ENCODE results near the gene TMEM263. TPM values are rescaled to one million over a fixed set of nuclear protein-coding genes. Genes with fewer than 3 reads are reported as not detected.

TMEM263 gene
- polyA plus RNA-seq, result 1 to 10 TPM; 2.8 to 4.4 TPM

DNA sequence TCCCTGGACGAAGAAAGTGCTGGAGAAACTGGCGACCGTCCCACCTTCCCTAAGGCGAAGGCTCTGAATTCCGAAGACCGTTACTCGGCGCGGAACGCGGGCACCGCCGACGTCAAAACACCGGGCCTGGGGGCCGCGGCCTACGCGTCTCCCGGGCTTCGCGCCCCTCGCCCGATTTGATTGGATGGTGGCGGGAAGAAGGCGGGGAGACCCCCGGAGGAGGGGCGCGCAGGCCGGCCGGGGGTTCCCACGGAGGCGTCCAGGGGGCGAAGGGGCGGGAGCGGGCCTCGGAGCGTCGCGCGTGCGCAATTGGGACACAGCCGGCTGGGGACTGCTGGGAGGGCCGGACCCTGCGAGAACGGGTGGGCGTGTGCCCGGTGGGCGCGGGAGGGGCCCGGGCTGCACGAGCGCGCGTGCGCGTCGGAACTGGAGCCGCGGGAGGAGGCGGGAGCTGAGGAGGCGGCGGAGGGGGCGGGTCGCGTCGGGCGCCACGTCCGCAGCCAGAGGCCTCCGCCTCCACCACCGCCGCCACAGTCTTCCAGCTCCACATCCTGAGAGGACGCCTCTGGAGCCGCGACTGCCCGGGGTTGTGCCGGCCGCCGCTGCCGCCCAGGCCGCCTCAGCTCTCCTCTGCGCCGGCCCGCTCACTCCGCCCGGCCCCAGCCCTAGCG lies at the start of gene TMEM263:
Gene TMEM263 (plus strand): TSS at position 531 of the 671 bp plus-strand sequence. CDS start 11,210 bp downstream, outside the sequence.
- no peaks in the 10 kb centered on the region for H3K36me3 ChIP-seq (ENCODE audit: control insufficient read depth in 2 of 2, insufficient read depth in 2 of 2, low read length in 1 of 2)
- H3K4me1 ChIP-seq (ENCODE audit: control insufficient read depth in 2 of 2, insufficient read depth in 2 of 2, low read length in 1 of 2), result peaks cover 0 to 4% of the 10 kb centered on the region in 2 donors
- peaks cover 0 to 3% of the 10 kb centered on the region in 2 donors for H3K27me3 ChIP-seq (ENCODE audit: control insufficient read depth in 1 of 2, insufficient read depth in 2 of 2, low read length in 2 of 2)
- 0 to 1% methylated on average over 40 to 88 of the region's 88 CpGs for WGBS, 2 donors
- H3K27ac ChIP-seq (ENCODE audit: low read depth in 2 of 2, low read length in 1 of 2), result peak within 1 kb of the TSS; percentile 90 to 93
- H3K9me3 ChIP-seq (ENCODE audit: control insufficient read depth in 2 of 2, insufficient read depth in 1 of 2, low read depth in 1 of 2, low read length in 1 of 2), result no peaks in the 10 kb centered on the region
- peak within 1 kb of the TSS; percentile 79 to 91 for H3K4me3 ChIP-seq (ENCODE audit: low read depth in 1 of 2, low read length in 2 of 2)

DNA sequence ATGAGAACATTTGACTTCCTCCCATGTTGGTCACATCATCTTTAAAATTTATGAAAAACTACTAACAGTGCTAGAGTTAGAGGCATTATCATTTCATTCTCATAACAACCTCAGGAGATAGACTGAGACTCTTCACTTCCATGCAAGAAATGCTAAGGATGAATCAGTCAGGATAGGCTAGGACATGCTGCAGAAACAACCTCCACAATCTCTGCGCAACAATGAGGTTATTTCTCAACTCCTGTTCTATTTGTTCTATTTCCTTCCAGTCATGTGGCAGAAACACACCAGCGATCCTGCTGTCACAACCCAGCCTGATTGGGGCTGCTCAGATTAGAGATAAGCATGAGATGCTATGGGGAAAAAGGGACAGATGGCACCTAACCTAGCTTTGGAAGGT lies 49.0 kb upstream of the TMEM263 start:
- no peaks in the 10 kb centered on the region for H3K9me3 ChIP-seq (ENCODE audit: control insufficient read depth in 2 of 2, insufficient read depth in 1 of 2, low read depth in 1 of 2, low read length in 1 of 2)
- no peak overlapping the region for H3K27ac ChIP-seq (ENCODE audit: low read depth in 2 of 2, low read length in 1 of 2)
- H3K27me3 ChIP-seq (ENCODE audit: control insufficient read depth in 1 of 2, insufficient read depth in 2 of 2, low read length in 2 of 2), result no peaks in the 10 kb centered on the region
- H3K4me1 ChIP-seq (ENCODE audit: control insufficient read depth in 2 of 2, insufficient read depth in 2 of 2, low read length in 1 of 2), result peaks cover 3 to 5% of the 10 kb centered on the region in 2 donors
- 72 to 80% methylated on average over 2 of the region's 2 CpGs for WGBS, 2 donors
- H3K4me3 ChIP-seq (ENCODE audit: low read depth in 1 of 2, low read length in 2 of 2), result no peak overlapping the region
- no peaks in the 10 kb centered on the region for H3K36me3 ChIP-seq (ENCODE audit: control insufficient read depth in 2 of 2, insufficient read depth in 2 of 2, low read length in 1 of 2)

DNA sequence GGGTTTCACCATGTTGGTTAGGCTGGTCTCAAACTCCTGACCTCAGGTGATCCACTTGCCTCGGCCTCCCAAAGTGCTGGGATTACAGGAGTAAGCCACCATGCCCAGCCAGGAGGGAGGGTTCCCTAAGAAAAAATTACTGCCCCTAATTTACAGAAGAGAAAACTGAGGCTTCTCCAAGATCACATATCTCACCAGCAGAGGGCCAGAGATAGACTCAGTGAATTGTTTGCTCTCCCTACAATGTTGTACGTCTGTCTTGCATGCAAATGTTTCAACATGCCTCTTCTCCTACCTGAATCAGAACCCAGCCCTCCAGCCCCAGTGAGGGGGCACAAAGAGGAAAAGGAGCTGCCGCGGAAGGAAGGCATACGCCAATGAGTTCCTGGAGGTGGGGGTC lies 48.3 kb upstream of the TMEM263 start:
- Histone ChIP-seq H3K36me3 (ENCODE audit: control insufficient read depth in 2 of 2, insufficient read depth in 2 of 2, low read length in 1 of 2) (no peaks in the 10 kb centered on the region), H3K27me3 (ENCODE audit: control insufficient read depth in 1 of 2, insufficient read depth in 2 of 2, low read length in 2 of 2) (no peaks in the 10 kb centered on the region)
- 69 to 72% methylated on average over 5 of the region's 5 CpGs for WGBS, 2 donors

DNA sequence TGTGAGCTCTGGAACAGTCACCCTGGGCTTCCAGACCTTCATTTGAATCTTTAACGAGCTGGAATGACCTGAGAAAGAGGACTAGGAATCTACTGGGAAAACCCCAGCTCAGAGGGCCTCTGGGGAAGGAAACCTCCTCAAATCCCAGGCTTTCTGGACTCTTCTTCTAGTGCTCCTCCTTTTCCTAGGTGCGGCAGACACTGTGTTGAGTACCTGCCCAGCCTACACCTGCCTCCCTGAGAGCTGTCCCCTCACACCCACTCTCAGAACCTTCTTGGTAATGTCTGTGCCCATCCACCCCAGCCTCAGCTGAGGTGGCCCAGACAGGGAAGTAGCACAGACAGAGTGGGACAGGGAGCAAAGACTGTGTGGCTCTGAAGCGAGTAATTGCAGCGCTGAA lies 47.9 kb upstream of the TMEM263 start:
- Histone ChIP-seq H3K27ac (ENCODE audit: low read depth in 2 of 2, low read length in 1 of 2) (no peak overlapping the region), H3K4me3 (ENCODE audit: low read depth in 1 of 2, low read length in 2 of 2) (no peak overlapping the region), H3K36me3 (ENCODE audit: control insufficient read depth in 2 of 2, insufficient read depth in 2 of 2, low read length in 1 of 2) (no peaks in the 10 kb centered on the region), H3K4me1 (ENCODE audit: control insufficient read depth in 2 of 2, insufficient read depth in 2 of 2, low read length in 1 of 2) (peaks cover 3 to 5% of the 10 kb centered on the region in 2 donors), H3K9me3 (ENCODE audit: control insufficient read depth in 2 of 2, insufficient read depth in 1 of 2, low read depth in 1 of 2, low read length in 1 of 2) (no peaks in the 10 kb centered on the region), H3K27me3 (ENCODE audit: control insufficient read depth in 1 of 2, insufficient read depth in 2 of 2, low read length in 2 of 2) (no peaks in the 10 kb centered on the region)
- WGBS, 2 donors, result 68 to 82% methylated on average over 4 of the region's 4 CpGs

More for the DNA sequence above, 48.3 kb upstream of the TMEM263 start:
- peaks cover 3 to 5% of the 10 kb centered on the region in 2 donors for H3K4me1 ChIP-seq (ENCODE audit: control insufficient read depth in 2 of 2, insufficient read depth in 2 of 2, low read length in 1 of 2)
- H3K27ac ChIP-seq (ENCODE audit: low read depth in 2 of 2, low read length in 1 of 2), result no peak overlapping the region
- no peak overlapping the region for H3K4me3 ChIP-seq (ENCODE audit: low read depth in 1 of 2, low read length in 2 of 2)
- no peaks in the 10 kb centered on the region for H3K9me3 ChIP-seq (ENCODE audit: control insufficient read depth in 2 of 2, insufficient read depth in 1 of 2, low read depth in 1 of 2, low read length in 1 of 2)

DNA sequence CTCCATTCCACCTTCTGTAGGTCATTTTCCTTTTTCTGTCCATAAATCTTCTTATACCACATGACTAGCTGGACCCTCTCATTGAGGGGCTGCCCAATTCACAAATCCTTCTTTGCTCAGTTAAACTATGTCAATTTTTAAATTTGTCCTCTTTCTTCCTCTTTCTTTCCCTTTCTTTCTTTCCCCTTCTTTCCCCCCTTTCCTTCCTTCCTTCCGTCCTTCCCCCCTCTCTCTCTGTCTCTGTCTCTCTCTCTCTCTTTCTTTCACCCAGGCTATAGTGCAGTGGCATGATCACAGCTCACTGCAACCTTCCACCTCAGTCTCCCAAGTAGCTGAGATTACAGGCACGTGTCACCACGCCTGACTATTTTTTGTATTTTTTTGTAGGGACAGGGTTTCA lies 47.1 kb upstream of the TMEM263 start:
- Histone ChIP-seq H3K4me3 (ENCODE audit: low read depth in 1 of 2, low read length in 2 of 2) (no peak overlapping the region), H3K9me3 (ENCODE audit: control insufficient read depth in 2 of 2, insufficient read depth in 1 of 2, low read depth in 1 of 2, low read length in 1 of 2) (no peaks in the 10 kb centered on the region), H3K27ac (ENCODE audit: low read depth in 2 of 2, low read length in 1 of 2) (no peak overlapping the region), H3K36me3 (ENCODE audit: control insufficient read depth in 2 of 2, insufficient read depth in 2 of 2, low read length in 1 of 2) (no peaks in the 10 kb centered on the region), H3K4me1 (ENCODE audit: control insufficient read depth in 2 of 2, insufficient read depth in 2 of 2, low read length in 1 of 2) (no peaks in the 10 kb centered on the region), H3K27me3 (ENCODE audit: control insufficient read depth in 1 of 2, insufficient read depth in 2 of 2, low read length in 2 of 2) (no peaks in the 10 kb centered on the region)
- 81 to 84% methylated on average over 3 of the region's 3 CpGs for WGBS, 2 donors

DNA sequence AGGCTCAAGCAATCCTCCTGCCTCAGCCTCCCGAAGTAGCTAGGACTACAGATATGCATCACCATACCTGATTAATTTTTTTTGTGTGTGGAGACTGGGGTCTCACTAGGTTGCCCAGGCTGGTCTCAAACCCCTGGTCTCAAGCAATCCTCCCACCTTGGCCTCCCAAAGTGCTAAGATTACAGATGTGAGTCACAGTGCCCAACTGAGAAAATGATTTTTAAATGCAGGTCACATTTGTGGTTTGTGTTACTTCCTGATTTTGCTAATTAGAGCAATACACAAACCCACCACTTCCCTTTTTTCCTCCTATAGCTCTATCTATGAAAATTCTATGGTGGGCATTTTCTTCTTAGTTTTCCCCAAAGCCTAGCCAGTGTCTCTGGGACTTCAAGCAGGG lies 45.5 kb upstream of the TMEM263 start:
- H3K27ac ChIP-seq (ENCODE audit: low read depth in 2 of 2, low read length in 1 of 2), result no peak overlapping the region
- H3K9me3 ChIP-seq (ENCODE audit: control insufficient read depth in 2 of 2, insufficient read depth in 1 of 2, low read depth in 1 of 2, low read length in 1 of 2), result no peaks in the 10 kb centered on the region
- H3K27me3 ChIP-seq (ENCODE audit: control insufficient read depth in 1 of 2, insufficient read depth in 2 of 2, low read length in 2 of 2), result no peaks in the 10 kb centered on the region
- no peaks in the 10 kb centered on the region for H3K4me1 ChIP-seq (ENCODE audit: control insufficient read depth in 2 of 2, insufficient read depth in 2 of 2, low read length in 1 of 2)
- 92 to 94% methylated on average over 1 of the region's 1 CpG for WGBS, 2 donors
- no peaks in the 10 kb centered on the region for H3K36me3 ChIP-seq (ENCODE audit: control insufficient read depth in 2 of 2, insufficient read depth in 2 of 2, low read length in 1 of 2)
- no peak overlapping the region for H3K4me3 ChIP-seq (ENCODE audit: low read depth in 1 of 2, low read length in 2 of 2)

DNA sequence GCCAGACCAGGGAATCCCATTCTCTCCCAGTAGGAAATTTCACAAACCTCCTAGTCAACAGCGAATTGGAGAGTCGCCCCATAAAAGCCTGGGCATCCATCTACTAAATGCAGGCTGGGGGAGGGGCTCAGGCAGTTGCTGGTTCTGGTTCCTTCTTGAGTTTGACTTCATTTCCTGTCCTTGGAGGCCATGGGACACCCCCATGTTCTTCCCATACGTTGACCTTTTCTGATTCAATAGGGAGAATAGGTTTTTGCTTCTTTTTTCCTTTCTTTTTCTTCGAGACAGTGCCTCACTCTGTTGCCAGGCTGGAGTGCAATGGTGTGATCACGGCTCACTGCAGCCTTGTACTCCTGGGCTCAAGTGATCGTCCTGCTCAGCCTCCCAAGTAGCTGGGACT lies 44.1 kb upstream of the TMEM263 start:
- 91 to 92% methylated on average over 6 of the region's 6 CpGs for whole genome bisulfite sequencing, 2 donors
- no peaks in the 10 kb centered on the region for H3K4me1 ChIP-seq (ENCODE audit: control insufficient read depth in 2 of 2, insufficient read depth in 2 of 2, low read length in 1 of 2)
- H3K9me3 ChIP-seq (ENCODE audit: control insufficient read depth in 2 of 2, insufficient read depth in 1 of 2, low read depth in 1 of 2, low read length in 1 of 2), result no peaks in the 10 kb centered on the region
- no peaks in the 10 kb centered on the region for H3K27me3 ChIP-seq (ENCODE audit: control insufficient read depth in 1 of 2, insufficient read depth in 2 of 2, low read length in 2 of 2)
- no peak overlapping the region for H3K4me3 ChIP-seq (ENCODE audit: low read depth in 1 of 2, low read length in 2 of 2)
- no peak overlapping the region for H3K27ac ChIP-seq (ENCODE audit: low read depth in 2 of 2, low read length in 1 of 2)
- H3K36me3 ChIP-seq (ENCODE audit: control insufficient read depth in 2 of 2, insufficient read depth in 2 of 2, low read length in 1 of 2), result no peaks in the 10 kb centered on the region

DNA sequence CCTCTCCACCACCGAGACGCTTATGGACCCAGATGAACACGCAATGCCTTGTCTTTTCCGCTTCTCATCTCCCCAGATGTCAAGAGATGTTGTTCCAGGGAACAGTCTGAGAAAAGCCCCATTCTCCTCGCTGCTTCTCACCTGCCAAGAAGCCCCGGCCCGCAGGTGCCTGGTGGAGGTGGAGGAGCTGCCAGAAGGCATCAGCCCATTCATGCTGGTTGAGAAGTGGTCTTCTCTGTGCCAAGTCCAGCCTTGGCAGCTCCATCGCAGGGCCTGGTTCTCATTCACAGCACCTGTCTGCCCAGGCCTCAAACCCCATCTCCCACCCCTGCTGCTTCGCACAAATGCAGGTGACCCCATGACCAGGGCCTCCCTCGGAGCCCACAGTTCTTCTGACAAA lies 42.3 kb upstream of the TMEM263 start:
- no peaks in the 10 kb centered on the region for H3K4me1 ChIP-seq (ENCODE audit: control insufficient read depth in 2 of 2, insufficient read depth in 2 of 2, low read length in 1 of 2)
- no peaks in the 10 kb centered on the region for H3K9me3 ChIP-seq (ENCODE audit: control insufficient read depth in 2 of 2, insufficient read depth in 1 of 2, low read depth in 1 of 2, low read length in 1 of 2)
- H3K4me3 ChIP-seq (ENCODE audit: low read depth in 1 of 2, low read length in 2 of 2), result no peak overlapping the region
- H3K27me3 ChIP-seq (ENCODE audit: control insufficient read depth in 1 of 2, insufficient read depth in 2 of 2, low read length in 2 of 2), result no peaks in the 10 kb centered on the region
- H3K27ac ChIP-seq (ENCODE audit: low read depth in 2 of 2, low read length in 1 of 2), result no peak overlapping the region
- WGBS, 2 donors, result 95 to 97% methylated on average over 10 of the region's 10 CpGs
- no peaks in the 10 kb centered on the region for H3K36me3 ChIP-seq (ENCODE audit: control insufficient read depth in 2 of 2, insufficient read depth in 2 of 2, low read length in 1 of 2)

DNA sequence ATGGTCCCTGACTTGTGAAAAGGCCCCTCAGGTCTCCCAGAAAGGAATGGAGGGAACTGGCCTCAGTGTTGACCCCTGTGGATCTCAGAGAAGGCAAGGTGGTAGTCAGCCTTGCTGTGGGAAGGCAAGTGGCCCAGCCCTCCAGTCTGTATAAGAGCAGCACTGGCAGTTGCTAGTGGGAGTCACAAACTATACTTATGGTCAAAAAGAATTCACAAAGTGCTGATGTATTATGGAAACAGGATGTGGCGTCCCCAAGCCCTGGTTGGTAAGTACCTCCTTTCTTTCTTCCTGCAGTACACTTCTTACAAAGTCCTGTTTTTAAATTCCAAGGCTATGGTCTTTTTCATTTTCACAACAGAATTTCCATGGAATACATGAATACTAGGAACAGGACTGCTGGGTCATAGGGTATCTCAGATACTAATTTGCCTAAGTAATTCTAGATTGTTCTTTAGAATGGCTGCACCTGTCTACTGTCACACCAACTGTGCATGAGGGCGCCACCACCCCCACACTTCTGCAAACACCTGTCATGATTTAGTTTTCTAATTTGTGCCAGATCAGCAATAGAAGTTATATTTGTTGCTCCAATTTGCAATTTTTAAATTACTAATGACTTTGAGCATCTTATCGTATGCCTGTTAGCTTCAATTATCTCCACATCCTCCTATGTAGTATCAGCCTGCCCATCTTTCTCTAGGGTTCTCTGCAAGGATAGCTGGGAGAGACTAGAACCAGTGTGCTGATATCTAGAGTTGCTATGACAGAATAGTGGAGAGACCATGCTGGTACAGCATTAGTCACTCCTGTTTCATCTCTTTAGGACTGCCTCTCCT lies 40.7 kb upstream of the TMEM263 start:
- Histone ChIP-seq H3K27ac (ENCODE audit: low read depth in 2 of 2, low read length in 1 of 2) (no peak overlapping the region), H3K27me3 (ENCODE audit: control insufficient read depth in 1 of 2, insufficient read depth in 2 of 2, low read length in 2 of 2) (no peaks in the 10 kb centered on the region), H3K4me3 (ENCODE audit: low read depth in 1 of 2, low read length in 2 of 2) (no peak overlapping the region), H3K9me3 (ENCODE audit: control insufficient read depth in 2 of 2, insufficient read depth in 1 of 2, low read depth in 1 of 2, low read length in 1 of 2) (no peaks in the 10 kb centered on the region), H3K4me1 (ENCODE audit: control insufficient read depth in 2 of 2, insufficient read depth in 2 of 2, low read length in 1 of 2) (no peaks in the 10 kb centered on the region), H3K36me3 (ENCODE audit: control insufficient read depth in 2 of 2, insufficient read depth in 2 of 2, low read length in 1 of 2) (no peaks in the 10 kb centered on the region)
- WGBS, 2 donors, result 80 to 85% methylated on average over 3 of the region's 3 CpGs
